ENCODE measurements around the gene GREM2.

Gene GREM2
- total RNA-seq: 0 to 1.8 (median 0) reads per million in 17 experiments

GRCh38 chr1:240611619-240612480, at the start of gene GREM2:
TSS of gene GREM2 (minus strand) at chr1:240612155. CDS start at chr1:240493475, 118,680 bp downstream.
- peak in 2 of 4 experiments; percentile 2 to 10 for DNase-seq

GRCh38 chr1:240658312-240658960, 46.5 kb upstream of the GREM2 start:
- no peak for DNase-seq

- DNase-seq: no peak
Observed at GRCh38 chr1:240656531-240656930, 44.6 kb upstream of the GREM2 start.

GRCh38 chr1:240652961-240653409, 41.0 kb upstream of the GREM2 start:
- no peak for DNase-seq

- DNase-seq: no peak
Observed at GRCh38 chr1:240652549-240652948, 40.6 kb upstream of the GREM2 start.

- DNase-seq: no peak
Observed at GRCh38 chr1:240650877-240651276, 38.9 kb upstream of the GREM2 start.

- DNase-seq: no peak
Observed at GRCh38 chr1:240649733-240650721, 38.1 kb upstream of the GREM2 start.

- DNase-seq: no peak
Observed at GRCh38 chr1:240646571-240647240, 34.8 kb upstream of the GREM2 start.

GRCh38 chr1:240644732-240645131, 32.8 kb upstream of the GREM2 start:
- DNase-seq: no peak

GRCh38 chr1:240635466-240636256, 23.7 kb upstream of the GREM2 start:
- DNase-seq: no peak

GRCh38 chr1:240630409-240630808, 18.5 kb upstream of the GREM2 start:
- DNase-seq: no peak

GRCh38 chr1:240621249-240621648, 9.3 kb upstream of the GREM2 start:
- no peak for DNase-seq

GRCh38 chr1:240619906-240620621, 8.1 kb upstream of the GREM2 start:
- no peak for DNase-seq

GRCh38 chr1:240619357-240619756, 7.4 kb upstream of the GREM2 start:
- DNase-seq: no peak

GRCh38 chr1:240618946-240619345, 7.0 kb upstream of the GREM2 start:
- no peak for DNase-seq

GRCh38 chr1:240616018-240616417, 4.1 kb upstream of the GREM2 start:
- DNase-seq: no peak

- DNase-seq: no peak
Observed at GRCh38 chr1:240613356-240614142, 1.6 kb upstream of the GREM2 start.

- DNase-seq: no peak
Observed at GRCh38 chr1:240612811-240613210, 856 bp upstream of the GREM2 start.

GRCh38 chr1:240611228-240611618, 732 bp downstream of the GREM2 start:
- DNase-seq: no peak

- no peak for DNase-seq
Observed at GRCh38 chr1:240610636-240611035, 1.3 kb downstream of the GREM2 start.
